Panc1 (cell line): ENCODE data around the gene NLRP1. TPM values are rescaled to one million over a fixed set of nuclear protein-coding genes. Genes with fewer than 3 reads are reported as not detected.

Experiments
- ATAC-seq: fragments of 200-7000 bp; cut with Tn5 transposase; 2 replicates; pipeline ENCODE4 v1.9.1; 2020; ENCODE audit warnings: mild to moderate bottlenecking, moderate library complexity
- BruUV-seq: library from RNA; stranded (reverse); fragments of 400-500 nt; replicated peaks from 2 replicates; lab custom pipeline; 2021; lab: Mats Ljungman, UMichigan
- CTCF ChIA-PET: fragments of 300-600 bp; sonication (Branson Sonifier 250); formaldehyde crosslinking; loops from one replicate; lab custom pipeline; 2022; ENCODE audit warnings: antibody characterized with exemption; lab: Charles Lee
- POLR2A ChIA-PET: fragments of 300-600 bp; sonication (Branson Sonifier 250); formaldehyde crosslinking; loops from one replicate; lab custom pipeline; 2022; ENCODE audit warnings: antibody characterized with exemption; lab: Charles Lee
- DNase-seq: peaks from one replicate; pipeline ENCODE4 v3.0.0-alpha.2; 2010; ENCODE audit warnings: low read depth, low spot score
- H3K27ac ChIP-seq: 2 replicates; pipeline ENCODE4 v1.5.1; 2011; ENCODE audit warnings: mild to moderate bottlenecking, low read length, inconsistent platforms
- H3K27me3 ChIP-seq: fragments of 200-500 bp; sonication (Bioruptor generic); 2 replicates; pipeline ENCODE4 v1.6.0; 2014; ENCODE audit warnings: low read length, inconsistent platforms; ENCODE audit not compliant: control insufficient read depth, insufficient read depth
- H3K36me3 ChIP-seq: fragments of 200-500 bp; sonication (Bioruptor generic); 2 replicates; pipeline ENCODE4 v1.5.1; 2014; ENCODE audit warnings: inconsistent platforms, mild to moderate bottlenecking, low read length, moderate library complexity; ENCODE audit not compliant: control insufficient read depth, insufficient read depth
- H3K4me1 ChIP-seq: 2 replicates; pipeline ENCODE4 v1.5.1; 2011; ENCODE audit warnings: inconsistent platforms, mild to moderate bottlenecking, low read length, moderate library complexity; ENCODE audit not compliant: control insufficient read depth, insufficient read depth
- H3K4me3 ChIP-seq, 2 experiments: 2 replicates each; pipeline ENCODE4 v1.5.1; 2011 to 2012; ENCODE audit warnings: low read depth in 2 of 2, low read length in 2 of 2, mild to moderate bottlenecking in 2 of 2, inconsistent platforms in 1 of 2, moderate library complexity in 1 of 2
- H3K9me3 ChIP-seq: fragments of 200-500 bp; sonication (Bioruptor generic); 2 replicates; pipeline ENCODE4 v1.5.1; 2014; ENCODE audit warnings: low read depth, mild to moderate bottlenecking, inconsistent platforms, low read length, moderate library complexity; ENCODE audit not compliant: control insufficient read depth, insufficient read depth
- CTCF ChIP-seq: fragments of 450-650 bp; IDR thresholded peaks from 2 replicates; pipeline ENCODE4 v1.5.1; 2017; ENCODE audit warnings: mild to moderate bottlenecking
- POLR2AphosphoS5 ChIP-seq: IDR thresholded peaks from 2 replicates; pipeline ENCODE4 v1.6.1; 2012; ENCODE audit warnings: mild to moderate bottlenecking, low read depth, low read length, moderate library complexity
- REST ChIP-seq, 2 experiments: IDR thresholded peaks; 2 replicates each; pipeline ENCODE4 v1.6.1; 2011 to 2012; ENCODE audit warnings: low read depth in 2 of 2, control low read depth in 1 of 2, low read length in 1 of 2, mild to moderate bottlenecking in 1 of 2, moderate library complexity in 1 of 2; ENCODE audit not compliant: insufficient read depth in 1 of 2
- SIN3A ChIP-seq: IDR thresholded peaks from 2 replicates; pipeline ENCODE4 v1.6.1; 2012; ENCODE audit warnings: low read depth, mild to moderate bottlenecking, low read length, moderate library complexity, borderline replicate concordance; ENCODE audit not compliant: insufficient read depth
- TCF7L2 ChIP-seq: IDR thresholded peaks from 2 replicates; pipeline ENCODE4 v1.6.1; 2011; ENCODE audit warnings: mild to moderate bottlenecking, low read depth, low read length, inconsistent platforms
- in situ Hi-C: cut with HindIII; loops from 2 replicates; pipeline ENCODE4 v1.10.0; 2016; ENCODE audit warnings: low sequenced_read_pairs, low pct_unique_long_range_greater_than_20kb
- intact Hi-C: fragments of 100-400 bp; cut with micrococcal nuclease; formaldehyde crosslinking; loops from one replicate; pipeline ENCODE4 v1.10.0; 2022; ENCODE audit not compliant: unreplicated experiment
- total RNA-seq: library from RNA; stranded (reverse); gene quantifications from one replicate; pipeline ENCODE4 v1.2.1, GENCODE V29; 2021; ENCODE audit not compliant: unreplicated experiment

The NLRP1 gene
- total RNA-seq, 1 experiment from 2014 or later: 0.57 TPM

GRCh38 chr17:5583426-5584382 lies 605 bp downstream of the NLRP1 start:
- no peak for ATAC-seq
- Histone ChIP-seq H3K4me1 (no peaks in the 10 kb centered on the region), H3K27me3 (no peaks in the 10 kb centered on the region), H3K27ac (no peak overlapping the region), H3K36me3 (no peaks in the 10 kb centered on the region), H3K4me3 (no peak overlapping the region; a peak in 1 of 4 replicates), H3K9me3 (no peaks in the 10 kb centered on the region)
- ChIA-PET POLR2A (no interaction called here), CTCF (no interaction called here)
- in situ Hi-C loops: no loop called here
- no peak for TF ChIP-seq SIN3A
- TF ChIP-seq POLR2AphosphoS5: no peak
- no peak for TF ChIP-seq TCF7L2
- no peak for TF ChIP-seq CTCF
- no peak for TF ChIP-seq REST (IDR thresholded peaks at IDR 0.05; ENCODE audit: insufficient read depth in 1 of 2, low read depth in 2 of 2, low read length in 1 of 2)
- no TSS peak for BruUV-seq
- no peak for DNase-seq
- intact Hi-C loops: no loop called here

- no peak overlapping the region for H3K27ac ChIP-seq
- POLR2A ChIA-PET: no interaction called here
- no TSS peak for BruUV-seq
- no peaks in the 10 kb centered on the region for H3K4me1 ChIP-seq
- intact Hi-C loops: no loop called here
- H3K27me3 ChIP-seq: no peaks in the 10 kb centered on the region
- CTCF ChIA-PET: no interaction called here
- no peak overlapping the region for H3K4me3 ChIP-seq
- no peak for DNase-seq
- no peaks in the 10 kb centered on the region for H3K36me3 ChIP-seq
- no peaks in the 10 kb centered on the region for H3K9me3 ChIP-seq
- TF ChIP-seq CTCF (no peak), POLR2AphosphoS5 (no peak), TCF7L2 (no peak), REST (IDR thresholded peaks at IDR 0.05; ENCODE audit: insufficient read depth in 1 of 2, low read depth in 2 of 2, low read length in 1 of 2) (no peak), SIN3A (no peak)
- ATAC-seq: no peak
- in situ Hi-C loops: no loop called here
Observed at GRCh38 chr17:5582209-5583185, 1.8 kb downstream of the NLRP1 start.
